ENCODE data around the gene BECN2. TPM values are rescaled to one million over a fixed set of nuclear protein-coding genes. Genes with fewer than 3 reads are reported as not detected.

Gene BECN2
- total RNA-seq, 1 donor from 2014 or later, result not detected

GRCh38 chr1:242002510-242002909 is 44.9 kb downstream of the BECN2 start:
- no peak for TF ChIP-seq CTCF (IDR thresholded peaks at IDR 0.05; ENCODE audit: insufficient read depth, low read length, severe bottlenecking)
- FAIRE-seq, result no peak
- H3K27me3 ChIP-seq (ENCODE audit: control insufficient read depth, insufficient read depth, low read length), result no peaks in the 10 kb centered on the region

GRCh38 chr1:242004751-242005495 is 47.4 kb downstream of the BECN2 start:
- no peak for FAIRE-seq
- Histone ChIP-seq H3K27me3 (ENCODE audit: control insufficient read depth, insufficient read depth, low read length) (no peaks in the 10 kb centered on the region), H3K36me3 (ENCODE audit: control insufficient read depth, insufficient read depth, low read length) (no peaks in the 10 kb centered on the region), H3K4me3 (ENCODE audit: low read depth, low read length) (no peak overlapping the region)
- DNase-seq (ENCODE audit: low read depth), result no peak
- no peak for TF ChIP-seq CTCF (IDR thresholded peaks at IDR 0.05; ENCODE audit: insufficient read depth, low read length, severe bottlenecking)

More at GRCh38 chr1:242002510-242002909, 44.9 kb downstream of the BECN2 start:
- Histone ChIP-seq H3K36me3 (ENCODE audit: control insufficient read depth, insufficient read depth, low read length) (no peaks in the 10 kb centered on the region), H3K4me3 (ENCODE audit: low read depth, low read length) (no peak overlapping the region)
- DNase-seq (ENCODE audit: low read depth), result no peak

GRCh38 chr1:242005866-242006535 is 48.4 kb downstream of the BECN2 start:
- no peaks in the 10 kb centered on the region for H3K36me3 ChIP-seq (ENCODE audit: control insufficient read depth, insufficient read depth, low read length)
- no peak for TF ChIP-seq CTCF (IDR thresholded peaks at IDR 0.05; ENCODE audit: insufficient read depth, low read length, severe bottlenecking)
- no peaks in the 10 kb centered on the region for H3K27me3 ChIP-seq (ENCODE audit: control insufficient read depth, insufficient read depth, low read length)
- DNase-seq (ENCODE audit: low read depth), result no peak
- no peak for FAIRE-seq
- H3K4me3 ChIP-seq (ENCODE audit: low read depth, low read length), result no peak overlapping the region

- DNase-seq (ENCODE audit: low read depth), result no peak
- Histone ChIP-seq H3K4me3 (ENCODE audit: low read depth, low read length) (no peak overlapping the region), H3K27me3 (ENCODE audit: control insufficient read depth, insufficient read depth, low read length) (no peaks in the 10 kb centered on the region), H3K36me3 (ENCODE audit: control insufficient read depth, insufficient read depth, low read length) (no peaks in the 10 kb centered on the region)
- no peak for FAIRE-seq
- no peak for TF ChIP-seq CTCF (IDR thresholded peaks at IDR 0.05; ENCODE audit: insufficient read depth, low read length, severe bottlenecking)
Measured at GRCh38 chr1:242006976-242007375, 49.4 kb downstream of the BECN2 start.

Other genes starting within 250 kb of the BECN2 start
- 0.53 and 0.90 TPM in 2 replicates for gene EXO1, start 109.6 kb upstream of the BECN2 start, total RNA-seq
- not detected in 2 replicates for gene MAP1LC3C, start 41.3 kb downstream of the BECN2 start, total RNA-seq